ENCODE data around the gene LHFPL6. TPM values are rescaled to one million over a fixed set of nuclear protein-coding genes. Genes with fewer than 3 reads are reported as not detected.

The LHFPL6 gene
- total RNA-seq, 2 experiments from 2014 or later = 2.6 TPM; not detected in 1

GRCh38 chr13:39324806-39325311 is 278.1 kb downstream of the LHFPL6 start:
- DNase-seq = no peak
- Mint-ChIP-seq H3K9me3 (ENCODE audit: low read depth) (peaks cover 4% of the 10 kb centered on the region), H3K27me3 (peaks cover 4% of the 10 kb centered on the region), H3K36me3 (no peaks in the 10 kb centered on the region), H3K4me3 (no peak overlapping the region), H3K27ac (no peak overlapping the region), H3K4me1 (no peaks in the 10 kb centered on the region)
- no peak for ATAC-seq
- CTCF ChIA-PET = no interaction called here

DNA sequence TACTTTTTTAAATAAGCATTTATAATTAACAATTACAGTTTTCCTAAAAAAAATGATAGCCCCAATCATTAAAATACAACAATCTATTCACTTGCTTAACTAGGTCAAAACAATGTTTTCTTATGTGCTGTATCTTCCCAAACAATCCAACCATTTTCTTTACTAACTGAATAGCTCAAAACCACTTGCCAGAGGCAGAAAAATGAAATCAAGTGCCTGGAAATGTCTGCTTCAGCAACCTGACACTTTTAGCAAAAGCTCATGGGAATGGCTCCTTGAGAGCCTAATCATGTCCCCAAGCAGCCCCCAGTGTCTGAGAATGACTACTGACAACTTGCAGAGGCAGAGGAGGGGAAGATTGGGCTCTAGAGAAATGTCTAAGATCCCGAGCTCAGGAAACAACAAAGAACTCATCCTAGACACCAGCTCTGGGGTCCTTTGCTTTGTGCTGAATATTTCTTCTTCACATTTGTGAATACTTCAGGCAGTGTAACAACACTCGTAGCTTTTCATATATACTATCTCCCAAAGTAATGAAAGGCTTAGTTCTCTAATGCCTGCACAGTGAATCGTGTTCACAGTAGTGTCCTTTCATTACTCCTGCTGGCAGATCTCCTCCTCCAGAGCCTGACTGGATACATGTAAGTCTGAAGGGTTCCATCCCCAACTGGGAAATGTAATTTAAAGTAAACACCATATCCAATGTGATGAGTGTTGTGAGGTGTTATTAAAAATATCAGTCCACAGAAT is 280.0 kb downstream of the LHFPL6 start:
- Mint-ChIP-seq H3K9me3 (ENCODE audit: low read depth) (peaks cover 4% of the 10 kb centered on the region), H3K4me3 (no peak overlapping the region)
- CTCF ChIA-PET = no interaction called here

GRCh38 chr13:39321574-39321973 is 281.4 kb downstream of the LHFPL6 start:
- ATAC-seq (no peak), DNase-seq (no peak)
- Mint-ChIP-seq H3K27me3 (peaks cover 4% of the 10 kb centered on the region), H3K27ac (no peak overlapping the region), H3K4me3 (no peak overlapping the region), H3K36me3 (no peaks in the 10 kb centered on the region), H3K4me1 (no peaks in the 10 kb centered on the region), H3K9me3 (ENCODE audit: low read depth) (peaks cover 4% of the 10 kb centered on the region)
- CTCF ChIA-PET = no interaction called here

More for the DNA sequence above, 280.0 kb downstream of the LHFPL6 start:
- no peaks in the 10 kb centered on the region for H3K4me1 Mint-ChIP-seq
- DNase-seq = no peak
- ATAC-seq = no peak
- H3K27ac Mint-ChIP-seq = no peak overlapping the region
- peaks cover 4% of the 10 kb centered on the region for H3K27me3 Mint-ChIP-seq
- H3K36me3 Mint-ChIP-seq = no peaks in the 10 kb centered on the region

DNA sequence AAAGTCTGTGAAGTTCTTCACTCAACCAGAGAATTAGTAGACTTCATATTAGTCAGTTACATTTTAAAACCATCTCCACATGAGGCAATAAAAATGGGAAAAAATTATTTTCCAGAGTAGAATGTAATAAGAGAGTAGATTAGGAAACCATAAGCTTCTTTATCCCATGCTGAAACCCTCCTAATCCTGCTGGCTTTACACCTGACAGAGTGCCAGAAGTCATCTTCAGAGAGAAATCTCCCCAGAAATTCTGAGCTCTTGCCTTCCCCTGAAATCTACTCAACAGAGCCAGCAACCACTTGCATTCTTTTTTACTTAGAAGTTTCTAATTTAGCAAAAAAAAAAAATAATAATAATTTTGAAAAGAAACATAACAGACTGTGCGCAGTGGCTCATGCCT is 284.8 kb downstream of the LHFPL6 start:
- no peaks in the 10 kb centered on the region for H3K4me1 Mint-ChIP-seq
- DNase-seq (no peak), ATAC-seq (no peak)
- no peaks in the 10 kb centered on the region for H3K36me3 Mint-ChIP-seq
- H3K9me3 Mint-ChIP-seq (ENCODE audit: low read depth) = no peaks in the 10 kb centered on the region
- H3K27me3 Mint-ChIP-seq = peaks cover 4% of the 10 kb centered on the region
- no peak overlapping the region for H3K27ac Mint-ChIP-seq
- CTCF ChIA-PET = no interaction called here
- no peak overlapping the region for H3K4me3 Mint-ChIP-seq

DNA sequence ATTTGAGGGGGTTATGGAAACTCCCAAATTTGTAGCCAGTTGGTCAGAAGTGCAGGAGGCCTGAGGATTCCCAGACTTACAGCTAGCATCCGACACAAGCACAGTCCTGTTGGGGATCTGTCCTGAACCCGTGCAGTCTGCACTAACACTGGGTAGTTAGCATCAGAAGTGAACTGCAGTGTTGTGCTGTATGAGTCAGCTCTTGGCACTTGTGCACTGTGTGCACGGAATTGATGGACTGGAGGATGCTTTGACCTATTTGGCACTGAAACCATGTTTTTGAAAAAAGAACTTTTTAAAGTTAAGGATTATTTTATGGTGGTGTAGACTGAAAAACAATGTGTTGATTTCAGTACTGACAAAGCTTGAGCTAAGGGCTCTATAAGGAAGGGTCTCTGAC is 285.7 kb downstream of the LHFPL6 start:
- CTCF ChIA-PET = no interaction called here
- Mint-ChIP-seq H3K4me3 (no peak overlapping the region), H3K36me3 (no peaks in the 10 kb centered on the region), H3K4me1 (no peaks in the 10 kb centered on the region), H3K9me3 (ENCODE audit: low read depth) (no peaks in the 10 kb centered on the region), H3K27me3 (peaks cover 4% of the 10 kb centered on the region), H3K27ac (no peak overlapping the region)
- ATAC-seq (no peak), DNase-seq (no peak)

DNA sequence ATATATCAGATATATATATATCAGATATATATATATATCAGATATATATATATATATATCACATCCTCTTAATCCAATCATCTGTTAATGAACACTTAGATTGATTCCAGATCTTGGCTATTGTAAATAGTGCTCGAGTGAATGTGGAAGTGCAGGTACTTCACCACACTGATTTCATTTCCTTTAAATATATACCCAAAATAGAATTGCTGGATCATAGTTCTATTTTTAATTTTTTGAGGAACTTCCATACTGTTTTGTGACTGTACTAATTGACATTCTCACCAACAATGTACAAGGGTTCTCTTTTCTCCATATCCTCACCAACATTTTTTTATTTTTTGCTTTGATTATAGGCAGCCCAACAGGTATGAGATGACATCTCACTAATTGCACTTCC is 287.2 kb downstream of the LHFPL6 start:
- CTCF ChIA-PET = no interaction called here
- Mint-ChIP-seq H3K4me1 (no peaks in the 10 kb centered on the region), H3K4me3 (no peak overlapping the region), H3K9me3 (ENCODE audit: low read depth) (no peaks in the 10 kb centered on the region), H3K27ac (no peak overlapping the region), H3K27me3 (peaks cover 4% of the 10 kb centered on the region), H3K36me3 (no peaks in the 10 kb centered on the region)
- DNase-seq (no peak), ATAC-seq (no peak)

DNA sequence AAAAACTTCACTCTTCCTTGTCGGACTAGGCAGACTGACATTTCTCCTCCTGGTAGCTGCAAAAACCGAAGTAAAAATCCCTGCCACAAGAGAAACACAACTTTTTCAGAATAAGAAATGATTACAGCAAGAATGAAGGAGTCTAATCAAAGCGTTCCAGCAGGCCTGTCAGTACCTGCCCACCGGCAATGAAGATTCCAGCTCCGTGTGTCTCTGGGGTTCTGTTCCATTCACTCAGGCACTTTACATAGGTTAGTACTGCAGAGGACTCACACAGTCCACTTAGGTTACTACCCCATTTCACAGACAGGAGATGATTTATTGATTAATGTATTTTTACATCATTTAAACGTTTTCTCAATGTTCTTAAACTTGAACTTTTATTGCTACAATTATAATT is 289.3 kb downstream of the LHFPL6 start:
- H3K4me1 Mint-ChIP-seq = no peaks in the 10 kb centered on the region
- no peak overlapping the region for H3K27ac Mint-ChIP-seq
- DNase-seq (no peak), ATAC-seq (no peak)
- no peaks in the 10 kb centered on the region for H3K27me3 Mint-ChIP-seq
- CTCF ChIA-PET = no interaction called here
- H3K36me3 Mint-ChIP-seq = no peaks in the 10 kb centered on the region
- H3K9me3 Mint-ChIP-seq (ENCODE audit: low read depth) = no peaks in the 10 kb centered on the region
- H3K4me3 Mint-ChIP-seq = no peak overlapping the region

DNA sequence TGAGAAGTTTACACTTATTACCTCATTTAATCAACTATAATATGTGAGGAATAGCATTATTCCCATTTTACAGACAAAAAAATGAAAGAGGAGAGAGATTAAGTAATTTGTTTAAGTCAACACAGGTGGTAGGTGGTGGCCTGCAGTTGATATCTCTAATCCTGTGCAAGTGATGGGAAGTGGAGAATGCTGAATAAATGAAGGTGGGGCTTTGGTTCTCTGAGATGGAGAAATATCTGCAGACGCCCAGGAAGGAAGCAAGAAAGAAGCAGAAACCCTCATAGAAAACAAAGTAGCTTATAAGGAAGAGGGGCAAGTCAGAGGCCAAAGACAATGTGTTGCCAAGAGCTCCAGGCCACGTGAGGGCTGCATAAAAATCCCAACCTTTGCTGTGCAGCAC is 290.4 kb downstream of the LHFPL6 start:
- CTCF ChIA-PET = no interaction called here
- Mint-ChIP-seq H3K27me3 (no peaks in the 10 kb centered on the region), H3K27ac (no peak overlapping the region), H3K4me1 (no peaks in the 10 kb centered on the region), H3K36me3 (no peaks in the 10 kb centered on the region), H3K4me3 (no peak overlapping the region), H3K9me3 (ENCODE audit: low read depth) (no peaks in the 10 kb centered on the region)
- DNase-seq = no peak
- no peak for ATAC-seq

GRCh38 chr13:39311619-39312018 is 291.4 kb downstream of the LHFPL6 start:
- DNase-seq (no peak), ATAC-seq (no peak)

GRCh38 chr13:39310961-39311360 is 292.0 kb downstream of the LHFPL6 start:
- CTCF ChIA-PET = no interaction called here
- Mint-ChIP-seq H3K4me1 (peaks cover 3% of the 10 kb centered on the region), H3K4me3 (no peak overlapping the region), H3K9me3 (ENCODE audit: low read depth) (no peaks in the 10 kb centered on the region), H3K27me3 (peaks cover 8% of the 10 kb centered on the region), H3K27ac (no peak overlapping the region), H3K36me3 (no peaks in the 10 kb centered on the region)
- DNase-seq = no peak
- ATAC-seq = no peak

More at GRCh38 chr13:39311619-39312018, 291.4 kb downstream of the LHFPL6 start:
- Mint-ChIP-seq H3K4me1 (peaks cover 2% of the 10 kb centered on the region), H3K27ac (no peak overlapping the region), H3K36me3 (no peaks in the 10 kb centered on the region), H3K27me3 (peaks cover 7% of the 10 kb centered on the region), H3K9me3 (ENCODE audit: low read depth) (no peaks in the 10 kb centered on the region), H3K4me3 (no peak overlapping the region)
- CTCF ChIA-PET = no interaction called here

GRCh38 chr13:39306639-39307589 is 296.1 kb downstream of the LHFPL6 start:
- Mint-ChIP-seq H3K4me1 (peaks cover 3% of the 10 kb centered on the region), H3K27me3 (peaks cover 8% of the 10 kb centered on the region), H3K4me3 (no peak overlapping the region), H3K27ac (no peak overlapping the region), H3K9me3 (ENCODE audit: low read depth) (no peaks in the 10 kb centered on the region), H3K36me3 (no peaks in the 10 kb centered on the region)
- CTCF ChIA-PET = no interaction called here
- no peak for DNase-seq
- no peak for ATAC-seq

GRCh38 chr13:39302820-39303219 is 300.2 kb downstream of the LHFPL6 start:
- H3K36me3 Mint-ChIP-seq = no peaks in the 10 kb centered on the region
- H3K4me3 Mint-ChIP-seq = no peak overlapping the region
- no peak overlapping the region for H3K27ac Mint-ChIP-seq
- ATAC-seq (no peak), DNase-seq (no peak)
- peaks cover 3% of the 10 kb centered on the region for H3K4me1 Mint-ChIP-seq
- CTCF ChIA-PET = interaction anchor here (1.1 kb wide), 1 partner anchor 20 kb away, joined by 4 read pairs; no protein-coding TSS in a partner anchor
- H3K9me3 Mint-ChIP-seq (ENCODE audit: low read depth) = no peaks in the 10 kb centered on the region
- H3K27me3 Mint-ChIP-seq = peaks cover 8% of the 10 kb centered on the region

DNA sequence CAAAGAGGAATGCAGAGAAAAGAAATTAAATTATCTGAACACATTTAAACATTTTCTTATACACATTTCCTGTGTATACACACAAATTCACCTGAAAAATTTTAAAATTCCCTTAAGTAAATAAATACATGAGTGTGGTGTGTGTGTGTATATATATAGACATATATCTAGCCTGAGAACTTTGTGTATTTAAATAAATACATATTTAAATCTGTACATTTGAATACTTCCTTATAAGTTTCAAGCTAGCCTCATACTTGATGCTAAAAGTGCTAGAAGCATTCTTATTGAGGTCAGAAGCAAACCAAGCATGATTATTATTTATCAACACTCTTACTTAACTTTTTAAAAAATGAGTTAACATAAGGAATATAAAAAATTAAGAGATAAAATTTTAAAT is 304.0 kb downstream of the LHFPL6 start:
- Mint-ChIP-seq H3K9me3 (ENCODE audit: low read depth) (no peaks in the 10 kb centered on the region), H3K4me3 (no peak overlapping the region), H3K27ac (no peak overlapping the region), H3K27me3 (no peaks in the 10 kb centered on the region), H3K36me3 (no peaks in the 10 kb centered on the region), H3K4me1 (no peaks in the 10 kb centered on the region)
- DNase-seq (no peak), ATAC-seq (no peak)
- CTCF ChIA-PET = no interaction called here
